CD8-positive, alpha-beta memory T cell (primary cell): Measurements from ENCODE around the gene CDK6. TPM values are rescaled to one million over a fixed set of nuclear protein-coding genes. Genes with fewer than 3 reads are reported as not detected.

ENCODE experiments used
- CTCF ChIA-PET: fragments of 350-600 bp; sonication (Branson Sonifier 250); formaldehyde crosslinking; loops from one replicate; lab custom pipeline; 2021; ENCODE audit warnings: antibody characterized with exemption; lab: Charles Lee
- POLR2A ChIA-PET: fragments of 350-600 bp; sonication (Branson Sonifier 250); formaldehyde crosslinking; loops from one replicate; lab custom pipeline; 2021; ENCODE audit warnings: antibody characterized with exemption; lab: Charles Lee
- DNase-seq, 5 donors: peaks; one replicate each; pipeline versions ENCODE4 v3.0.0 to v3.0.0-alpha.2; 2020 to 2022; ENCODE audit warnings: mixed read lengths in 1 of 5
- H3K27ac ChIP-seq: one replicate; pipeline ENCODE4 v1.7.0; 2013; ENCODE audit warnings: low read depth, mild to moderate bottlenecking, low read length, moderate library complexity
- H3K27me3 ChIP-seq: 2 replicates; pipeline ENCODE4 v1.7.0; 2013; ENCODE audit warnings: low read length, mild to moderate bottlenecking; ENCODE audit not compliant: insufficient read depth, poor library complexity, severe bottlenecking
- H3K36me3 ChIP-seq: 2 replicates; pipeline ENCODE4 v1.7.0; 2013; ENCODE audit warnings: mild to moderate bottlenecking, low read length, moderate library complexity; ENCODE audit not compliant: insufficient read depth
- H3K4me1 ChIP-seq: 2 replicates; pipeline ENCODE4 v1.7.0; 2013; ENCODE audit warnings: mild to moderate bottlenecking, low read length, moderate library complexity; ENCODE audit not compliant: insufficient read depth
- H3K4me3 ChIP-seq: 2 replicates; pipeline ENCODE4 v1.7.0; 2013; ENCODE audit warnings: mild to moderate bottlenecking, low read length
- H3K9me3 ChIP-seq: 2 replicates; pipeline ENCODE4 v1.7.0; 2013; ENCODE audit warnings: mild to moderate bottlenecking, low read length
- H3K27ac Mint-ChIP-seq, 8 donors: one replicate each; pipeline ENCODE4 v1.8.0; 2020 to 2021; ENCODE audit warnings: mixed read lengths in 8 of 8, mild to moderate bottlenecking in 6 of 8, inconsistent platforms in 3 of 8, moderate library complexity in 3 of 8
- H3K27me3 Mint-ChIP-seq, 2 donors: one replicate each; pipeline ENCODE4 v1.8.0; 2020 to 2021; ENCODE audit warnings: mixed read lengths in 2 of 2, mild to moderate bottlenecking in 1 of 2, moderate library complexity in 1 of 2
- H3K36me3 Mint-ChIP-seq, 3 donors: one replicate each; pipeline ENCODE4 v1.8.0; 2020 to 2021; ENCODE audit warnings: mixed read lengths in 3 of 3, inconsistent platforms in 1 of 3, mild to moderate bottlenecking in 1 of 3
- H3K4me1 Mint-ChIP-seq, 3 donors: one replicate each; pipeline ENCODE4 v1.8.0; 2020 to 2021; ENCODE audit warnings: mixed read lengths in 3 of 3, inconsistent platforms in 1 of 3, mild to moderate bottlenecking in 1 of 3
- H3K4me3 Mint-ChIP-seq, 7 donors: one replicate each; pipeline ENCODE4 v1.8.0; 2020 to 2021; ENCODE audit warnings: mixed read lengths in 7 of 7, mild to moderate bottlenecking in 6 of 7, moderate library complexity in 4 of 7, inconsistent platforms in 2 of 7
- H3K9me3 Mint-ChIP-seq, 5 donors: one replicate each; pipeline ENCODE4 v1.8.0; 2020 to 2022; ENCODE audit warnings: mixed read lengths in 5 of 5, mild to moderate bottlenecking in 3 of 5, moderate library complexity in 2 of 5, inconsistent platforms in 1 of 5
- polyA plus RNA-seq: library from polyadenylated mRNA; unstranded; fragments of 300-500 nt; fragmentation: Illumina TruSeq; gene quantifications from one replicate; pipeline ENCODE4 v1.2.3, GENCODE V29; 2021
- total RNA-seq, 2 experiments: library from RNA; stranded (reverse); gene quantifications; one replicate each; pipeline ENCODE4 v1.2.3, GENCODE V29; 2021

CDK6 gene
- total and polyA plus RNA-seq, 3 experiments from 2014 or later, result 20.7 to 235 (median 231) TPM

GRCh38 chr7:92709150-92709549 is 127.2 kb downstream of the CDK6 start:
- CTCF ChIA-PET, result no interaction called here
- no peaks in the 10 kb centered on the region for H3K4me1 ChIP-seq
- H3K27me3 Mint-ChIP-seq, result peaks cover 0 to 1% of the 10 kb centered on the region in 2 donors
- POLR2A ChIA-PET, result no interaction called here
- H3K27ac ChIP-seq, result no peak overlapping the region
- H3K36me3 ChIP-seq, result no peaks in the 10 kb centered on the region
- H3K4me3 Mint-ChIP-seq, result peak overlapping the region in 1 of 7 donors; percentile 48
- DNase-seq, result no peak
- peaks cover 0 to 18% (median 8%) of the 10 kb centered on the region in 3 donors for H3K36me3 Mint-ChIP-seq
- H3K27ac Mint-ChIP-seq, result peak overlapping the region in 5 of 8 donors; percentile 7 to 77 (median 24)
- peaks cover 4 to 46% (median 27%) of the 10 kb centered on the region in 3 donors for H3K4me1 Mint-ChIP-seq
- H3K27me3 ChIP-seq, result no peaks in the 10 kb centered on the region
- no peaks in the 10 kb centered on the region for H3K9me3 Mint-ChIP-seq
- H3K4me3 ChIP-seq, result no peak overlapping the region
- no peaks in the 10 kb centered on the region for H3K9me3 ChIP-seq

GRCh38 chr7:92708111-92709042 is 128.0 kb downstream of the CDK6 start:
- ChIA-PET CTCF (no interaction called here), POLR2A (no interaction called here)
- peak overlapping the region in 3 of 8 donors; percentile 1 to 43 (median 24) for H3K27ac Mint-ChIP-seq

GRCh38 chr7:92707435-92707834 is 128.9 kb downstream of the CDK6 start:
- CTCF ChIA-PET, result no interaction called here

More at GRCh38 chr7:92708111-92709042, 128.0 kb downstream of the CDK6 start:
- Histone ChIP-seq H3K4me1 (no peaks in the 10 kb centered on the region), H3K4me3 (no peak overlapping the region), H3K27me3 (no peaks in the 10 kb centered on the region), H3K36me3 (no peaks in the 10 kb centered on the region), H3K9me3 (no peaks in the 10 kb centered on the region), H3K27ac (no peak overlapping the region)
- peaks cover 0 to 1% of the 10 kb centered on the region in 2 donors for H3K27me3 Mint-ChIP-seq
- peaks cover 6 to 42% (median 27%) of the 10 kb centered on the region in 3 donors for H3K4me1 Mint-ChIP-seq
- peaks cover 0 to 14% (median 6%) of the 10 kb centered on the region in 3 donors for H3K36me3 Mint-ChIP-seq
- no peak overlapping the region for H3K4me3 Mint-ChIP-seq
- DNase-seq, result no peak
- no peaks in the 10 kb centered on the region for H3K9me3 Mint-ChIP-seq

GRCh38 chr7:92706563-92706962 is 129.8 kb downstream of the CDK6 start:
- H3K4me1 Mint-ChIP-seq, result peaks cover 8 to 42% (median 27%) of the 10 kb centered on the region in 3 donors

More at GRCh38 chr7:92707435-92707834, 128.9 kb downstream of the CDK6 start:
- H3K27ac Mint-ChIP-seq, result peak overlapping the region in 2 of 8 donors; percentile 46 to 58
- H3K4me1 Mint-ChIP-seq, result peaks cover 8 to 42% (median 27%) of the 10 kb centered on the region in 3 donors
- Histone ChIP-seq H3K27ac (no peak overlapping the region), H3K4me1 (no peaks in the 10 kb centered on the region), H3K4me3 (no peak overlapping the region), H3K9me3 (no peaks in the 10 kb centered on the region), H3K27me3 (no peaks in the 10 kb centered on the region), H3K36me3 (no peaks in the 10 kb centered on the region)
- POLR2A ChIA-PET, result no interaction called here
- DNase-seq, result no peak
- peaks cover 0 to 1% of the 10 kb centered on the region in 2 donors for H3K27me3 Mint-ChIP-seq
- H3K4me3 Mint-ChIP-seq, result no peak overlapping the region
- H3K9me3 Mint-ChIP-seq, result no peaks in the 10 kb centered on the region
- peaks cover 0 to 15% (median 6%) of the 10 kb centered on the region in 3 donors for H3K36me3 Mint-ChIP-seq

GRCh38 chr7:92705831-92706230 is 130.5 kb downstream of the CDK6 start:
- Histone ChIP-seq H3K4me1 (no peaks in the 10 kb centered on the region), H3K9me3 (no peaks in the 10 kb centered on the region), H3K36me3 (no peaks in the 10 kb centered on the region), H3K27me3 (no peaks in the 10 kb centered on the region), H3K4me3 (no peak overlapping the region), H3K27ac (no peak overlapping the region)
- H3K27me3 Mint-ChIP-seq, result no peaks in the 10 kb centered on the region
- peaks cover 3 to 15% (median 8%) of the 10 kb centered on the region in 3 donors for H3K36me3 Mint-ChIP-seq
- H3K9me3 Mint-ChIP-seq, result no peaks in the 10 kb centered on the region
- POLR2A ChIA-PET, result no interaction called here
- H3K4me3 Mint-ChIP-seq, result no peak overlapping the region
- DNase-seq, result no peak
- H3K4me1 Mint-ChIP-seq, result peaks cover 8 to 42% (median 27%) of the 10 kb centered on the region in 3 donors
- CTCF ChIA-PET, result no interaction called here
- H3K27ac Mint-ChIP-seq, result no peak overlapping the region

More at GRCh38 chr7:92706563-92706962, 129.8 kb downstream of the CDK6 start:
- H3K27ac ChIP-seq, result no peak overlapping the region
- ChIA-PET CTCF (no interaction called here), POLR2A (no interaction called here)
- peak overlapping the region in 2 of 8 donors; percentile 17 to 26 for H3K27ac Mint-ChIP-seq
- H3K4me1 ChIP-seq, result no peaks in the 10 kb centered on the region
- H3K27me3 Mint-ChIP-seq, result no peaks in the 10 kb centered on the region
- H3K36me3 Mint-ChIP-seq, result peaks cover 0 to 15% (median 6%) of the 10 kb centered on the region in 3 donors
- no peaks in the 10 kb centered on the region for H3K27me3 ChIP-seq
- DNase-seq, result no peak
- no peaks in the 10 kb centered on the region for H3K9me3 ChIP-seq
- no peak overlapping the region for H3K4me3 Mint-ChIP-seq
- no peaks in the 10 kb centered on the region for H3K36me3 ChIP-seq
- no peak overlapping the region for H3K4me3 ChIP-seq
- H3K9me3 Mint-ChIP-seq, result no peaks in the 10 kb centered on the region

GRCh38 chr7:92704858-92705257 is 131.5 kb downstream of the CDK6 start:
- Mint-ChIP-seq H3K4me3 (no peak overlapping the region), H3K9me3 (no peaks in the 10 kb centered on the region), H3K27ac (no peak overlapping the region), H3K4me1 (peaks cover 8 to 36% (median 23%) of the 10 kb centered on the region in 3 donors), H3K27me3 (no peaks in the 10 kb centered on the region), H3K36me3 (peaks cover 7 to 14% (median 8%) of the 10 kb centered on the region in 3 donors)
- H3K27me3 ChIP-seq, result no peaks in the 10 kb centered on the region
- no peak for DNase-seq
- no peaks in the 10 kb centered on the region for H3K9me3 ChIP-seq
- no peaks in the 10 kb centered on the region for H3K36me3 ChIP-seq
- no peak overlapping the region for H3K27ac ChIP-seq
- H3K4me1 ChIP-seq, result no peaks in the 10 kb centered on the region
- no peak overlapping the region for H3K4me3 ChIP-seq
- ChIA-PET POLR2A (no interaction called here), CTCF (no interaction called here)

GRCh38 chr7:92702535-92702934 is 133.8 kb downstream of the CDK6 start:
- no peak overlapping the region for H3K27ac ChIP-seq
- no peaks in the 10 kb centered on the region for H3K9me3 ChIP-seq
- H3K27me3 ChIP-seq, result no peaks in the 10 kb centered on the region
- no peaks in the 10 kb centered on the region for H3K36me3 ChIP-seq
- H3K9me3 Mint-ChIP-seq, result no peaks in the 10 kb centered on the region
- DNase-seq, result no peak
- POLR2A ChIA-PET, result no interaction called here
- CTCF ChIA-PET, result interaction anchor here (0.7 kb wide), 1 partner anchor 631 kb away, joined by 3 read pairs; no protein-coding TSS in a partner anchor
- H3K4me3 Mint-ChIP-seq, result no peak overlapping the region
- H3K27me3 Mint-ChIP-seq, result no peaks in the 10 kb centered on the region
- peak overlapping the region in 2 of 8 donors; percentile 19 to 36 for H3K27ac Mint-ChIP-seq
- peaks cover 4 to 20% (median 5%) of the 10 kb centered on the region in 3 donors for H3K4me1 Mint-ChIP-seq
- H3K4me3 ChIP-seq, result no peak overlapping the region
- H3K4me1 ChIP-seq, result no peaks in the 10 kb centered on the region
- peaks cover 7 to 15% (median 8%) of the 10 kb centered on the region in 3 donors for H3K36me3 Mint-ChIP-seq
